Erythroblast (primary cell): ENCODE data around the gene HPN.

Experiments used
- GATA1 ChIP-seq: IDR thresholded peaks from 2 replicates; pipeline ENCODE4 v1.6.1; 2011; ENCODE audit warnings: low read depth, mild to moderate bottlenecking, control low read depth, low read length, moderate library complexity
- POLR2A ChIP-seq: IDR thresholded peaks from 2 replicates; pipeline ENCODE4 v1.6.1; 2011; ENCODE audit warnings: mild to moderate bottlenecking, low read length

DNA sequence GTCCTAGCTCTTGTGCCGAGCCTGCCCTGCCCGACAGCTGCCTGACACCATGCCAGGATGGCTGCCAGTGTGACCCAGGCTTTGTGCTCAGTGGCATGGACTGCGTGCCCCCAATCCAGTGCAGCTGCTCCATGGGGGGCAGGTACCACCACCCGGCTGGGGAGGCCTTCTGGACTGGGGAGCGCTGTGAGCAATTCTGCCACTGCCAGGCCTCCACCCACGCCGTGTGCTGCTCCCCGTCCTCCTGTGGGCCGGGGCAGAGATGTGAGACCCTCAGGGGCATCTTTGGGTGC, 64.7 kb downstream of the HPN start:
- TF ChIP-seq POLR2A (no peak), GATA1 (no peak)
